GM19023 (cell line): Measurements from ENCODE around the gene CRIP2.

Source experiments
- ATAC-seq: cut with Tn5 transposase; IDR thresholded peaks from one replicate; pipeline ENCODE4 v1.9.1; 2021; ENCODE audit warnings: mild to moderate bottlenecking, moderate library complexity; ENCODE audit not compliant: unreplicated experiment

Gene CRIP2

DNA sequence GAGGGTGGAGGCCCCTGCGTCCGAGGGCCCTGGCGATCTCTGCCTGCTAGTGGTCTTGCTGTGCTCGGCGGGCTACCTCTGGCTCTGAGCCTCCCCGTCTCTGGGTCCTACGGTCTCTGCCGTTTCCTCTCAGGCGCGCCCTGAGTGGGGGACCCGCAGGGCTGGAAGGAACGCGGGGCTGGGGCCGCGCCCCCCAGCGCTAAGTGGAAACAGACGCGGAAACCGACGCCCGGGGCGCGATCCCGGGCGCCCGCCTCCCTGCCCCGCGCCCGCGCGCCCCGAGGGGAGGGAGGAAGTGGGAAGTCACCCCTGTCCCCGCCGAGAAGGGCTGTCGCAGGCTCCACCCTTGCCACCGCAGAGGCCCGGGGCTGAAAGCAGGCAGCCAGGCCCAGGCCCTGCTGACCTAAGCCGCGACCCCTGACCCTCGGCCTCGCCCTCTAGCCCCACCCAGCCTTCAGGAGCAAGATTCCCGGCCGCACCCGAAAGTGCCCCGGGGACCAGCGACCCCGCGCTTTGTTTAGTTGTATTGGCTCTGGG is 12.9 kb downstream of the CRIP2 start:
- ATAC-seq, result no peak

DNA sequence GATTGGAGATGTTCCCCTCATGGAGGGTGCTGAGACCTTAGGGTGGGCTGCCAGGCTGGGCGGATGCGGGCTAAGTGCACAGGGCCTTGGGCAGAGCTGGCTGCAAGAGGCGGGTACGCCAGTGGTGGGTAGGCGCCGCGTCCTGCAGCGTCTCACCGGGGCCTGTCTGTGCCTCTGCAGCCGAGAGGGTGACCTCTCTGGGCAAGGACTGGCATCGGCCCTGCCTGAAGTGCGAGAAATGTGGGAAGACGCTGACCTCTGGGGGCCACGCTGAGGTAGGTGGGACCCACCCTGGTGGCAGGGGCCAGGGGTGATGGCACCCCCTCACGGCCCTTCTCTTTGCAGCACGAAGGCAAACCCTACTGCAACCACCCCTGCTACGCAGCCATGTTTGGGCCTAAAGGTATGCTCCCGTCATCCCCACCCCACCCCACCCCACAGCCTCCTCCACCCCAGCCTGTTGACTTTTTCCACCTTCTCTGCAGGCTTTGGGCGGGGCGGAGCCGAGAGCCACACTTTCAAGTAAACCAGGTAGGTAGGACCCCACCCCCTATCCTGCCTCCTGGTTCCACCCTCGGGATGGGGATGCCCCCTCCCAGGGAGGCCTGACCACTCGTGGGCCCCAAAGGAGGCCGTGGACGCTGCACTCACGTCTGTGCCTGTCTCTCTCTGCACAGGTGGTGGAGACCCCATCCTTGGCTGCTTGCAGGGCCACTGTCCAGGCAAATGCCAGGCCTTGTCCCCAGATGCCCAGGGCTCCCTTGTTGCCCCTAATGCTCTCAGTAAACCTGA is 13.6 kb downstream of the CRIP2 start:
- no peak for ATAC-seq

DNA sequence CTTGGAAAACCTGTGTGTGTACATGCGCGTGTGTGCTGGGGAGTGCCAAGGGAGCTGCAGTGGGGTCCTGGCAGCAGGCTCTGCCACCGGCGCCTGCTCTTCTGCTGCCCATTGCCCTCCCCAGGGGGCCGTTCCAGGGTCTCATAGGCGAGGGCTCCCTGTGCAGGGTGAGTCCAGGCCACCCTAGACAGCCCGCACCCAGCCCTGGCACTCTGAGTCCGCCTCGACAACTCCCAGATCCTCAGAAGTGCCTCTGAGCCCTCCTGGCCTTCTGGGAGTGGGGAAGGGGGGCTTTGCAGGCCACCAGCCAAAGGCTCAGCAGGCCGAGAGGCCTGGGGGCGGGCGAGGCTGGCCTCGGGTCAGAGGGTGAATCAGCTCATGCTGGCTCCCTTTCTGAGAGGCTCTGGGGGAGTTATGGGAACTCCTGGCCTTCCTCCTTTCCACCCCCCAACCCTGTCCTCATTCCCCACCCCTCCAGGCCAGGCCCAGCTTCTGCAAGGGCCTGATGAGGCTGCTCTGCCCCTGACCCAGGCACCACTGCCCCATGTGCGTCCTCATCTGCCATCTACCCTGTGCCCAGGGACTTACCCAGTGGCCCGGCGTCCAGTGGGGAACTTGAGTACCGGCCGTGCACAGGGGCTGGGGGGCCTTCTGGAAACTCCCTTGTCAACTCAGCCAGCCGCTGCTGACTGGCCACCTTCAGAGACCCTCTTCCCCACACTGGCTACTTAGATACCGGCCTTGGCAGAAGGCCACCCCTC is 14.3 kb downstream of the CRIP2 start:
- no peak for ATAC-seq

DNA sequence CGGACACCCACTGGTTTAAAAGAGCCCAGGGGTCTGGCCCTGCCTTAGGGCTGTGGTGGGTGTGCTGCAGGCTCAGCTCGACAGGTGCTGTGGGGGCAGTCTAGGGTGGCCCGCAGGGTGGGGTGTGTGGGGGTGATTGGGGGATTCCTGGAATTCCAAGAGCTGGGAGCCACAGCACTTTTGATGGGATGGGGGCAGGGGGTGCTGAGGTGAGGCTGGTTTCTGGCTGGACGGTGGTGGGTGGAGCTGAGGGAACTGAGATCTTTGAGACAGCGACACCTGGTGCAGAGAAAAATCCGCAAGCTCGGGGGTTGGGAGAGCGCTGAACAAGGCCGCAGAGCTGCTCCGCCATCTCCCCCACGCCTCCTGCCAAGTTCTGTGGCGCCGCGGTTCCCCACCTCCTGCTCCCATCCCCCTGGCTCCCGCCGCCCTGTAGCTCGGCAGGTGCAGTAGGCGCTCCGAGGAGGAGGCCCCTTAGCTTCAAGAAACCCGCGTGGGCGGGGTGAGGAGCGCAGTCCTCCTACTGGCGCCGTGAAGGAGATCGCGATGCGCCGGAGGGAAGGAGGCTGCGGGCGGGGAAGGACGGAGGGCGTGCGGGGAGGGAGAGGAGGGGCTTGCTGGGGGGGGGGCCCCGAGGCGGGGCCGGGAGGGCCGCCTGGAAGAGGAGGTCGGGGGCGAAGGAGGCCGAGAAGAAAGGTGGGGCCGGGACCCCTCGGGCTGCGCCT is 15.1 kb downstream of the CRIP2 start:
- ATAC-seq, result no peak

DNA sequence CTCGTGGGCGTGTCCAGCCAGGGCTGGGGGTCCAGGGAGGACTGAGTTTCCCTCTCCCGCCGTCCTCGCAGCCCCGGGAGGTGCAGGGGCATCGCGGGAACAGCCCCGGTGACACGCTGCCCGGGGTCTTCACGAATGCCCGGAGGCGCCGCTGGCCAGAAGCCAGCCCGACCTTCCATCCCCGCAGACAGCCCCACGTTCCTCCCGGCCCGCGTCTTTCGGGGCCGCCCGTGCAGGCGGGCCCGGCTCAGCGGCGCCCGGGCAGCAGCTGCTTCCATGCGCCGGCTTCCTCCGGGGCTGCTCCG is 15.6 kb downstream of the CRIP2 start:
- peak; percentile 0 for ATAC-seq

DNA sequence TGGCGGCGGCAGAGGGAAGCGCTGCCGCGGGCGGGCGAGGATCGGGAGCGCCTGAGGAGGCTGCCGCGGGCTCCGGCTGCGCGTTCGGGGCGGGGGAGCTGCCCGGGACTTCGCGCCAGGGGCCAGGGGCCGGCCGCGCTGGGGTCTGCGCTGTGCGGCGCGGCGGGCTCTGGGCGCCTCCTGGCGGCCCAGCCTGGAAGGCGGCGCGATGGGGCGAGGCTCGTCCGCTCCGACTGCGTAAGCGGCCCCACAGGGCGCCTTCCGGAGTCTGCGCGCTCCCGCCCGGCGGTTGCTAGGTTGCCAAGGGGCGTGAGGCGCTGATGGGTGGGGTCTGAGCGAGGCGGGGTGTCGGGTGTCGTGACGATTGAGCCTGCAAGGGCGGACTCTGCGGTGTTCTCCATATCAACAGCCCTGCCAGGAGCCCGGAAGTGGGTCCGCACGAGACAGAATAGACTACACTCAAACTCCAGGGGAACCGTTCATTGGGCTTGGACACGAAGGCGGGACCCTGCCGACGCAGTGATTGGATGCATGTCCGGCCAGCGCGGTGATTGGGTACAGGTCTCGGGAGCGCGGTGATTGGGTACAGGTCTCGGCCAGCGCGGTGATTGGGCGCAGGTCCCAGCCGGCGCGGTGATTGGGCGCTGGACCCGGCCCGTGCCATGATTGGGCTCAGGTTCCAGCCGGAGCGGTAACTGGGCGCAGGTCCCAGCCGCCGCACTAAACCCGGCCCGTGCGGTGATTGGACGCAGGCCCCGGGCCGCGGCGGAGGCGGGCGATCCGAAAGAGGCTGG is 16.1 kb downstream of the CRIP2 start, which contains the start of gene TEDC1:
TEDC1 (plus strand) TSS at position 675 of the 794 bp plus-strand sequence. CDS start 130 bp downstream, outside the sequence.
- peak; percentile 70 for ATAC-seq

DNA sequence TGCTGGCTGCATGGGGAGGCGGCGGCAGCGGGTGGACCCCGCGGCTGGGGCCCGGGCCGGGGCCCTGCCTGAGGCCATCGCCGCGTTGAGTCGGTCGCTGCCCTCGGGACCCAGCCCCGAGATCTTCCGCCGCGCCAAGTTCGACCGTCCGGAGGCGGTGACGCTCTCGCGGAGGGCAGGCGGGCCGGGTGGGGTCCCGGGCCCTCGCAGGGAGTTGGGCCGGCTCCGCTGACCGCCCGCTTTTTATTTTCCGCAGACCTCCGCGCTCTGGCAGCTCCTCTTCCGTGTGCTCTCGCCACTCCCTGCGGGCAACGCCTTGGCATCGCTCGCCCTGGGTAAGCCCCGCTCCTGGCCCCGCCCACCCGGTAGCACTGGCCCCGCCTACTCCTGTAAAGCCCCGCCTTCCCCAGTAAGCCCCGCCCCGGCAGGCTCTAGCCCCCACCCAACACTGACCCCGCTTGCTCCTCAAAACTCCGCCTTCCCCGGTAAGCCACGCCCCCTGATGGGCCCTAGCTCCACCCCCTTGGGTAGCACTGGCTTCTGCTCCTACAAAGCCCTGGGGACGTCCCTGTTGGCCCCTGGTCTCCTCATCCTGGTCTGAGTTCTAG is 16.8 kb downstream of the CRIP2 start:
- ATAC-seq, result no peak

DNA sequence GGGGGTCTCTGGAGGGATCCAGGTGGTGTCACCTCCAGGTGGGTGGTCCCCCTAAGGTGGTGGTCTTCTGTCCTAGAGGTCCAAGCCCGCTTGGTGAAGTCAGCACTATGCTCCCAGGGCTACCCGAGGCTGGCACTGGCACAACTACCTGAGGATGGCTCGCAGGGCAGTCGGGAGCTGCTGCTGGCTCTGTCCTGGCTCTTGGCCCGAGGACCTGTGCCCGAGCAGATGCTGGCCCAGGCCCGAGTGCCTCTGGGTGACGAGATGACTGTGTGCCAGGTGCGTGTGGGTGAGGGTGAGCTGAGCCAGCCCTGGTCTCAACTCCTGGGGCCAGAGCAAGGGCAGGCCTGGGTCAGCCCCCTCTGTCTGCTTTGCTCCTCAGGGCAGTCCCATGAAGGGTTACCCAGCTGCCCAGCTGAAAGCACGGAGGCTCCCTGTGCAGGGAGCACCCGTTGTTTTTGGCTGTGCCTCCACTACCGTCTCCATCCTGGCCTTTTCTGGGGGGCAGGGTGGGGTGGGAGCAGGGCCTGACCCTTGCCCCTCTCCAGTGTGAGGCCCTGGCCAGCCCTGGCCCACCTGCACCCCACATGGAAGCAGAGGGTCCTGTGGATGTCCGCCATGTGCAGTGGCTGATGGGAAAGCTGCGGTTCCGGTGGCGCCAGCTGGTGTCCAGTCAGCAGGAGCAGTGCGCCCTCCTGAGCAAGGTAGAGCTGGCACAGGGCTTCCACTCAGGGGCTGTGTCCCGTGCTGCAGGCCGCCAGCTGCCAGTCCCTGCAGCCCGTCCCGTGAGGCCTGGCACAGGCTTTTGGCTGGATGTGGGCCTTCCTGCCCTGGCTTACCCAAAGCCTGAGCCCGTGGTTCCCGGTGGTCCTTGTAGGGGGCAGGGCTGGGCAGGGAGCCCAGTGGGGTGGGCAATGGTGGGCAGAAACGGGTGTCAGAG is 17.7 kb downstream of the CRIP2 start:
- ATAC-seq, result no peak

DNA sequence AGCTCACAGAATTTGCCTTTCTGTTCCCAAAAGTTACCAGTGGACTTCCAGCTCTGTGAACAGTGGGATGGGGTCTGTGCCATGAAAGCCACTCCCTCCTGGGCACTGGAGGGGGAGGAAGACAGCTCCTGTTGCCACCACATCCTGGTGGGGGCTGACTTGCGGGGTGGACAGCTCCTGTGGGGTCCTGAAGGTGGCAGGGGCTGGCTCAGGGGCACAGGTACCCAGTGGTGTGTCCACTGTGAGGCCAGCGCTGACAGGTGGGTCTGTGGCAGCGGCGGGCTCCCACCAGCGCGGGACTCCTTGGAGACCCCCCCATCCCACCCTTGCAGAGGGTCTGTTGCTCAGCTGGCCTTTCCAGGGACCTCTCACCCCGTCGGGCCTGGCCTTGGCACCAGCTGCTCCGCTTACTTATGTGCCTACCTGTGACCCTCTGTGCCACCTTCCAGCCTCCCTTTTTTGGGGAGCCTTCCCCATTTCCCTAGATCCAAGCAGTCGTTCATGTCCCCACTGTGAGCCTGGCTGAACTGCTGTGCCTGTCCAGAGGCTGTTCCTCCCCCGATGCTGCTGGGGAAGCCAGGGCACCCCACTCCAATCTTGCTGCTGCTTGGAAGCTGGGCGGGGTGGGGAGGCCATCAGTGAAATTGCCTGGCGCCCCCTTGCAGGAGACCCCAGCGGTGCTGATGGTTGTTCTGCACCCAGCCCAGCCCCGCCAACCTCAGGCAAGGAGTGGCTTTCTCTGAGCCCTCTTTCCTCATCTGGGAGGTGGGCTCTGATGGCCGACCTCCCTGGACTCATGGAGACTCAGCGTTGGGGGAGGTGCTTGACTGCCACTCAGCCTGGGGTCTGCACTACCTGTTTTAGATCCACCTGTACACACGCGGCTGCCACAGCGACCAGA is 18.6 kb downstream of the CRIP2 start:
- no peak for ATAC-seq

DNA sequence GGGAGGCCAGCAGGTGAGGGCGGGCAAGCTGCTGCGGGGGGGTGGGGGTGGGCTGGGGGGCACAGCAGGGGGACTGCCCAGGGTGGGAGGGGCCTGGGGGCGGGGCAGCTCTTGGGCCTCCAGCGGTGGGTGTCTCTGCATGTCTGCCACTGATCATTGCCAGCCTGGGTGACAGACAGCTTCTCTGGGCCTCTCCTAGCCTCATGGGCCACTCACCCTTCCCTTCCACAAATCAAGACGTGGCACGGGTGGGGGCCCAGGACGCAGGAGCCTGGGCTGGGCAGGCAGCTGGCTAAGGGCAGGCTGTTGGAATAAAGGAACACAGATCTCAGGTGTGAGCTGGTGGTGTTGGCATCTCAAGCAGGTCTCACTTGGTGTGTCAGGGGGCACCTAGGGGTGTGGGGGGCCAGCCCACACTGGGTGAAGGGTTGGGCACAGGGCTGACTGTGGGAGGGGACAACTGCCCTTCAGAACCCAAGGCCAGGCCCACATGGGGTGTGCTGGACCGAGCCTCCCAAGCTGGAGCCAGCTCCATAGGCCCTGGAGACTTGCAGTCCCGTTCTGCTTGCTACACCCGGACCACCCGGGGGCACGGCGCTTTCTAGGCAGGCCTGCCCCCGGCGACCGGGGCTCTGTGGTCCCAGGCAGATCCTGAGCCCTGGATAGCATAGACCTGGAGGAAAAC is 19.4 kb downstream of the CRIP2 start:
- ATAC-seq, result no peak

DNA sequence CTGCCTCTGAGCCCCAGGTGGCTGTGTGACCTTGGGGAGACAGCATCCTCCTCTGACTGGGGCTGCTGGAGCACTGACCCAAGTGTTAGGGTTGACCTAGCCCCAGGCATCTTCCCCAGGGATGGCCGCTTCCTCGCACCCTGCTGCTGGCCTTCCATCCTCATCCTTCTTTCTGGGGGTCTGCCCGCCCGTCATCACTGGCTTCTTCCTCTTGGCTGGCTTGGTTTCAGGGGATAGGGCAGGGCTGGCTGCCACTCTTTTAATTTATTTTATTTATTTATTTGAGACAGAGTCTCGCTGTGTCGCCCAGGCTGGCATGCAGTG is 19.9 kb downstream of the CRIP2 start:
- no peak for ATAC-seq

DNA sequence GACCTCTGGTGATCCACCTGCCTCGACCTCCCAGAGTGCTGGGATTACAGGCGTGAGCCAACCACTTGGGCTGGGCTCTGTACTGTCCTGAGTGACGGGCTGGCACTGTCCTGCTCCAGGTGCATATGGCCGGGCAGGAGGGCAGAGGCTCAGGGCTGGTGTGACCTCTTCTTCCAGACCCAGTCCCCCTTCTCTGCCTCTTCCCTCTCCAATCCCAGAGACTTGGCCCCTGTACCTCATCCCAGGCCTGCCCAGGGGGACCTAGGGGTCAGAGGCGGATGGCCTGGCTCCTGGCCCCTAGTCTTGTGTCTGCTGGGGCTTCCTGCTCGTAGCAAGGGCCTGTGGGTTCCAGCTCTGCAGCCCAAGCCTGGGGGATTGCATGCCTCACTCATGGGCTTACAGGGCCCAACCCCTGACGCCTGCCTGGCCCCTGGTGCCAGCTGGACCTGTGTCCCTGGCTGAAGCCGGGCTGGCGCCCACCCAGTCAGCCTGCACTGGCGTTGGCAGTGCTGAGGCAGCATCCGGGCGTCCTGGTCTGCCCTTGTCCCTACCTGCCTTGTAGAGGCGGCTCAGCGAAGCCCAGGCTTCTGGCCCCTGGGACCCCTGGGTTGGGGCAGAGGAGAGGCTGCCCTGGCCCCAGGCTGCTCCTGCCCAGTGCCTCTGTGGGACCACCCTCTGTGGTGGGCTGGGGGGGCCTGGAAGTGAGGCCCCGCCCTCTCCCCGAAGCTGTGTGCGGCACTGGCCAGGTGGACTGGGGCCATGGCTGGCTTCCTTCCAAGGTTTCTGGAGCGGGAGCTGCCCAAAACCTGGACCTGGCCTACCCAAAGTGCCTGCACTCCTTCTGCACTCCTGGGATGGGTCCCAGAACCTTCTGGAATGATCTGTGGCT is 20.7 kb downstream of the CRIP2 start:
- no peak for ATAC-seq

DNA sequence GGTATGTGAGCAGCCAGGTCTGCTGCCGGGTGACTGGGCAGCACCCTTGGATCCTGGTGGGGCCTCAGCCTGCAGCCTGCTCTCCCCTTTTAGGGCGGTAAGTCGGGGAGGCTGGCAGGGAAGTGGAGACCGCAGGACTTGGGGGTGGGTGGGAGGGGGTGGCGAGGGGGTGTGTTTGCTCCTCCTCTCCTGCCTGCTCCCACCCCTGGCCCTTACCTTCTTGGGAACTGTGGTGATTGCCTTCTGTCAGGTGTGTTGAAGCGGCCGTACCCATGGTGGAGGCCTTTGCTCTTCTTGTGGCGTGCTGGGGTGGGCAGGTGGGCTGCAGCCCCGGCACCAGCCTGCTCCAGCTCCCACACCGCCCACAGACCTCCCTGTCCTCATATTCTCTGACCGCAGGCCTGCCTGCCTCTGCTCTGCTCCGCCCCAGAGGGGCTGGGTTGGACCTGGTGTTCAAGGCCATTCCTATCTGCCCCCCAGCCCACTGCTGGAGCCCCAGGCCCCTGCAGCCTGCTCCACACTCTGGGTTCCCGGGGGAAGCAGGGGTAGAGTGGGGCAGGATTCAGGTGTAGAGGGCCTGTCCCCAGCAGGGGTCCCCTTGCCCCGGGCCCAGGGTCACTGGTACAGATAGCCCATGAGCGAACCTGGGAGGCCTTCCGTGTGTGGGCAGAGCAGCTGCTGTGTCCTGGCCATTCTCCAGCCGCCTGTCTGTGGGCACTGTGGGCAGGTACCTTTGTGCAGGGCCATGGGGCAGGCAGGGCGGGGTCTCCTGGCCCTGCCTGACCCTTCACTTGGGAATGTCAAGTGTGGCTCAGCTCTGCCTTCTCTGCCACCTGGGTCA is 21.6 kb downstream of the CRIP2 start:
- no peak for ATAC-seq

DNA sequence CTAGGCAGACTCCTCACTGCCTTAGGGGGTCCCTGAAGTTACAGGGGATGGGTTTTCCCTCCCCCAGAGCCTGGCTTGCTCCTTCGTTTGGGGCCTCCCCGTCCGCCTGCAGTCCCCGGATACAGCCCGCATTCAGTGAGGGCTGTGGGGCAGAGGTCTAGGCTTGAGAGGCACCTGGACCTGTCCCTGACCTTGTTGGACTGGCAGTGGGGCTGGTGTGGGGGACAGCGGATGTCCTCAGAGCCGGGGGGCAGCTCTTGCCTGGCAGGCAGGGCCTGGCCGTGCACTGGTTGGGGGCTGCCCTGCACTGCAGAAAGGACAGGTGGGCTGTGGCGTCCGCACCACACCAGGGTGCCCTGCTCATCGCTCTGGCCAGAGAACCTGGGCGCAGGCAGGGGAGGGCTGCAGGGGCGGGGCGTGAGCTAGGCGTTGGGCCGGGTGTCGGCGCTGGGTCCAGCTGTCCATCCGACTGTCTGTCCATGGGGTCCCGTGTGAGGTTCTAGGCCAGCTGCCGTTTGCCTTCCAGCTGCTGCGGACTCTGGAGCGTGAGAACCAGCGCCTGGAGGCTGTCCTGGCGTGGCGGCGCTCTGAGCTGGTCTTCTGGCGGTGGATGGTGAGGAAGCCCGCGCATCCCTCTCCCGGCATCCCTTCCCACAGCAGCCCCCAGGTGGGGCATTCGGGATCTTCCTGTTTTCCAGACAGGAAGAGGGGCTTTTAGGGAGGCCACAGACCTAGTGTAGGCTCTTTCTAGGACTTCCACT is 22.4 kb downstream of the CRIP2 start:
- no peak for ATAC-seq
